Vagina (tissue), 2 donors: ENCODE data around the gene TSC22D2.

Experiments used
- CTCF ChIP-seq, 3 experiments: fragments of 450-650 bp in 2 of 3; fragments of 200-600 bp in 1 of 3; sonication (generic) in 1 of 3; IDR thresholded peaks; one replicate each; pipeline ENCODE4 v1.5.1; 2017 to 2019; ENCODE audit warnings: antibody characterized with exemption in 3 of 3, mild to moderate bottlenecking in 2 of 3, moderate library complexity in 2 of 3
- POLR2A ChIP-seq, 2 donors: fragments of 450-650 bp; IDR thresholded peaks; one replicate each; pipeline ENCODE4 v1.6.1; 2017; ENCODE audit warnings: antibody characterized with exemption in 2 of 2, mild to moderate bottlenecking in 2 of 2, moderate library complexity in 2 of 2

- TF ChIP-seq CTCF (IDR thresholded peaks at IDR 0.05): no peak
- TF ChIP-seq POLR2A (IDR thresholded peaks at IDR 0.05): no peak
These were observed 46.0 kb downstream of the TSC22D2 start for GRCh38 chr3:150454085-150454484.
